ENCODE data around the gene TEX9.
A peak's percentile ranks its signal among the peaks of the same experiment; 100 is the strongest.

The TEX9 gene

GRCh38 chr15:56456229-56456628, 91.0 kb downstream of the TEX9 start:
- no peak for DNase-seq

GRCh38 chr15:56459096-56459495, 93.9 kb downstream of the TEX9 start:
- no peak for DNase-seq

GRCh38 chr15:56460071-56460470, 94.8 kb downstream of the TEX9 start:
- no peak for DNase-seq

- no peak for DNase-seq
These were observed 95.7 kb downstream of the TEX9 start for GRCh38 chr15:56460947-56461346.

GRCh38 chr15:56464893-56465520, 99.8 kb downstream of the TEX9 start, which contains the start of gene MNS1:
TSS of gene MNS1 (minus strand) at chr15:56465137. CDS start at chr15:56464972, 165 bp downstream.
- DNase-seq: peak; percentile 59

- no peak for DNase-seq
These were observed 102.4 kb downstream of the TEX9 start for GRCh38 chr15:56467616-56468015.

- no peak for DNase-seq
These were observed 103.2 kb downstream of the TEX9 start for GRCh38 chr15:56468401-56468800.

GRCh38 chr15:56469483-56469882, 104.3 kb downstream of the TEX9 start:
- no peak for DNase-seq

- DNase-seq: no peak
These were observed 106.3 kb downstream of the TEX9 start for GRCh38 chr15:56471440-56472069.

- DNase-seq: no peak
These were observed 107.1 kb downstream of the TEX9 start for GRCh38 chr15:56472278-56472677.

GRCh38 chr15:56473017-56473416, 107.8 kb downstream of the TEX9 start:
- DNase-seq: no peak

- DNase-seq: no peak
These were observed 110.1 kb downstream of the TEX9 start for GRCh38 chr15:56475351-56475750.
